ENCODE data around the gene LRRC19.
A peak's percentile ranks its signal among the peaks of the same experiment; 100 is the strongest.

LRRC19 gene

DNA sequence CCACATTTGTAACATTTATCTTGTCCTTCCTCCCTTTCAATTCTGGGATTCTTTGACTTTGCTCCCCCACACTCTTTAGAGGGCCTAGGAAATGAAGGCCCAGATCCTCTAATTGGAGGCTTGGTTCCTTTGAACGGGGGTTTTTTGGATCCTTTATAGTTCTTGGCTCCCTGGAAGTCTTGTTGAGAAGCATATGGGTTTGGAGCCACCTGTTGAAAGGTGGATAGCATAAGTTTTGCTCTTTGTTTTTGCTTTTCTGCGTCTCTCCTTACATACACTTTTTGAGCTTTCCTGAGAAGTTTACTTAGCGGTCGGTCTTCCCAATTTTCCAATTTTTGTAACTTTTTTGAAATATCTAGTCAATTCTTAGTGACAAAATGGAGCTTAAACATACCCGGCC lies 31.5 kb downstream of the LRRC19 start:
- no peak for TF ChIP-seq TAF1 (IDR thresholded peaks at IDR 0.05; ENCODE audit: borderline replicate concordance, insufficient read depth, low read length)

DNA sequence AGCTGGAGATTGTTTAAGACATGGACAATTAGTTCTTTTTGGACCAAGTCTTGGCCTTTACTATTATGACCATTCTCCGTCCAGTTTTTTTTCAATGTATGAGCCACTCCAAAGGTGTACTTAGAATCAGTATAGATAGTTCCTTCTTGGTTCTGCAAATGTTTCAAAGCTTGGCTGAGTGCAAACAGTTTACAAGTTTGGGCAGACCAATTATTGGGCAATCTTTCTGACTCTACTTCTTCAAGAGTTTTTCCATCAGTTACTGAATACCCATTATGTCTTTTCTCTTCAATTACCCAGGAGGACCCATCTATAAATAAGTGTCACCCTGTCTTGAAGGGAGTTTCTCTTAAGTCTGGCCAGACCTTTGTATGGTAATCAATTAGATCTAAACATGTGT lies 33.8 kb downstream of the LRRC19 start:
- TF ChIP-seq POLR2AphosphoS5 (IDR thresholded peaks at IDR 0.05; ENCODE audit: low read depth, low read length) (no peak), SIN3A (IDR thresholded peaks at IDR 0.05; ENCODE audit: borderline replicate concordance, insufficient read depth, low read length) (no peak), FOXP2 (optimal IDR thresholded peaks at IDR 0.05; ENCODE audit: borderline replicate concordance, extremely low read depth, extremely low read length, insufficient read depth) (no peak), TAF1 (IDR thresholded peaks at IDR 0.05; ENCODE audit: borderline replicate concordance, insufficient read depth, low read length) (no peak)
- TF ChIP-seq, protein P1, sequence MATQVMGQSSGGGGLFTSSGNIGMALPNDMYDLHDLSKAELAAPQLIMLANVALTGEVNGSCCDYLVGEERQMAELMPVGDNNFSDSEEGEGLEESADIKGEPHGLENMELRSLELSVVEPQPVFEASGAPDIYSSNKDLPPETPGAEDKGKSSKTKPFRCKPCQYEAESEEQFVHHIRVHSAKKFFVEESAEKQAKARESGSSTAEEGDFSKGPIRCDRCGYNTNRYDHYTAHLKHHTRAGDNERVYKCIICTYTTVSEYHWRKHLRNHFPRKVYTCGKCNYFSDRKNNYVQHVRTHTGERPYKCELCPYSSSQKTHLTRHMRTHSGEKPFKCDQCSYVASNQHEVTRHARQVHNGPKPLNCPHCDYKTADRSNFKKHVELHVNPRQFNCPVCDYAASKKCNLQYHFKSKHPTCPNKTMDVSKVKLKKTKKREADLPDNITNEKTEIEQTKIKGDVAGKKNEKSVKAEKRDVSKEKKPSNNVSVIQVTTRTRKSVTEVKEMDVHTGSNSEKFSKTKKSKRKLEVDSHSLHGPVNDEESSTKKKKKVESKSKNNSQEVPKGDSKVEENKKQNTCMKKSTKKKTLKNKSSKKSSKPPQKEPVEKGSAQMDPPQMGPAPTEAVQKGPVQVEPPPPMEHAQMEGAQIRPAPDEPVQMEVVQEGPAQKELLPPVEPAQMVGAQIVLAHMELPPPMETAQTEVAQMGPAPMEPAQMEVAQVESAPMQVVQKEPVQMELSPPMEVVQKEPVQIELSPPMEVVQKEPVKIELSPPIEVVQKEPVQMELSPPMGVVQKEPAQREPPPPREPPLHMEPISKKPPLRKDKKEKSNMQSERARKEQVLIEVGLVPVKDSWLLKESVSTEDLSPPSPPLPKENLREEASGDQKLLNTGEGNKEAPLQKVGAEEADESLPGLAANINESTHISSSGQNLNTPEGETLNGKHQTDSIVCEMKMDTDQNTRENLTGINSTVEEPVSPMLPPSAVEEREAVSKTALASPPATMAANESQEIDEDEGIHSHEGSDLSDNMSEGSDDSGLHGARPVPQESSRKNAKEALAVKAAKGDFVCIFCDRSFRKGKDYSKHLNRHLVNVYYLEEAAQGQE (IDR thresholded peaks at IDR 0.05; ENCODE audit: insufficient read depth in 1 of 2, low read depth in 2 of 2, low read length in 2 of 2) = no peak

DNA sequence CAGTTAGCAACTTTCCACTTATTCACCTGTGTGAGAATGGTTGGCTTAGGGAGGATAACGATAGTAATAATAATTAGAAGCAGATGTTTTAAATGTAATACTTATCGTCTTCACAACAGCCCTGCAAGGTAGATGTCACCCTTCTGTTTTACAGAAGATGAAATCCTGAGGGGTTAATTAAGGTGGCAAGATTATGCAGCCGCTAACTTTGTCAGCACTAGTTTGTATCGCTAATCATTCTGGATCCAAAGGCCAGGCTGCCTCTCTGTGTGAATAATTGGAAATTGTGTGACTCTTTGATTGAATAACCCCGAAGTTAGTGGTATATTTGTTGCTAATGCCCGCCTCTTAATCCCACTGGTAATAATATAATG lies 48.6 kb downstream of the LRRC19 start:
- no peak for TF ChIP-seq FOXP2 (optimal IDR thresholded peaks at IDR 0.05; ENCODE audit: borderline replicate concordance, extremely low read depth, extremely low read length, insufficient read depth)
- no peak for TF ChIP-seq SIN3A (IDR thresholded peaks at IDR 0.05; ENCODE audit: borderline replicate concordance, insufficient read depth, low read length)
- TF ChIP-seq POLR2AphosphoS5 (IDR thresholded peaks at IDR 0.05; ENCODE audit: low read depth, low read length) = no peak
- TF ChIP-seq TAF1 (IDR thresholded peaks at IDR 0.05; ENCODE audit: borderline replicate concordance, insufficient read depth, low read length) = no peak
- TF ChIP-seq, protein P1 (IDR thresholded peaks at IDR 0.05; ENCODE audit: insufficient read depth in 1 of 2, low read depth in 2 of 2, low read length in 2 of 2) = no peak

DNA sequence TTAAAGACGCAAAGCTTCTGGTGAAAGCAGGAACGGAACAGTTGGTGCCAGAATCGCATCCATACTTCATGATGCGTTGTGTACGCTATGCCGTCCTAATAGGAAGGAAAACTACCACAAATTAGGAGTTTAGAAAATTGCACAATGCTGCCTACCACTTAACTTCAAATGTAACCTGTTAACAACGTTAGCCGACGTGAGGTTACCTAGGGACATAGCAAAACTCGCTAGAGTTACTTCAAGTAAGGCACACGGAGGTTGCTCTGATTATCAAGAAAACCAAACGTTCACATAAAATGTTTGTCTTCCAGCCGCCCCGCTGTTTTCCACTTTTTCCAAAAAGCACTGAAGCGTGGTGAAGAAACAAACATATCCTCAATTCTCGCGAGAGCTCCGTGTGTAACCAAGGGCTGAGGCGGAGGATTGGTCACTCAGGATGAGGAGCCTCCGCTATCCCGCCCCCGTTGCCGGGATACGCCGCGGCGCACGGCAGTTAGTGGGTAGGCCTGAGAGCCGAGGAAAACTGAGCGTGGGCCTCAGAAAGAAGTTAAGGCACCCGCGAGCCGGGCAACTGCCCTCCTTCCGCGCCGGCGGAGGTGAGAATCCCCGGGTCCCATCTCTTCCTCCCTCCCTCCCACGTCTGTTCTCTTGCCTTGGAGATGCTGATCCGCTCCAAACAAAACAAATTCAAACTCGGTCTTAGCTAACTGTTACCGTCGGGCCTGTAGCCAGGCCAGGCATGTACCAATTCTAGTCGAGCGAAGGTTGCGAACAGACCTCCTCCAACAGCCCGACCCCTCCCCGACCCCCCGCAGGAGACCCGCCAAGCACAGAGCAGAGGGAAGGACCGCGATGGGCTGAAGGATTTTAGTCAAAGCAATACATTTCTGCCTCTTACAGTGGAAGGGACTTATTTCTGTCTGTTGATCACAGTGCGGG lies 49.3 kb downstream of the LRRC19 start, which contains the start of gene IFT74:
TSS of gene IFT74 (plus strand) at position 492 of the 939 bp plus-strand sequence. CDS start 5,556 bp downstream, outside the sequence.
- TF ChIP-seq POLR2AphosphoS5 (IDR thresholded peaks at IDR 0.05; ENCODE audit: low read depth, low read length) (peak; percentile 54), FOXP2 (optimal IDR thresholded peaks at IDR 0.05; ENCODE audit: borderline replicate concordance, extremely low read depth, extremely low read length, insufficient read depth) (no peak)

DNA sequence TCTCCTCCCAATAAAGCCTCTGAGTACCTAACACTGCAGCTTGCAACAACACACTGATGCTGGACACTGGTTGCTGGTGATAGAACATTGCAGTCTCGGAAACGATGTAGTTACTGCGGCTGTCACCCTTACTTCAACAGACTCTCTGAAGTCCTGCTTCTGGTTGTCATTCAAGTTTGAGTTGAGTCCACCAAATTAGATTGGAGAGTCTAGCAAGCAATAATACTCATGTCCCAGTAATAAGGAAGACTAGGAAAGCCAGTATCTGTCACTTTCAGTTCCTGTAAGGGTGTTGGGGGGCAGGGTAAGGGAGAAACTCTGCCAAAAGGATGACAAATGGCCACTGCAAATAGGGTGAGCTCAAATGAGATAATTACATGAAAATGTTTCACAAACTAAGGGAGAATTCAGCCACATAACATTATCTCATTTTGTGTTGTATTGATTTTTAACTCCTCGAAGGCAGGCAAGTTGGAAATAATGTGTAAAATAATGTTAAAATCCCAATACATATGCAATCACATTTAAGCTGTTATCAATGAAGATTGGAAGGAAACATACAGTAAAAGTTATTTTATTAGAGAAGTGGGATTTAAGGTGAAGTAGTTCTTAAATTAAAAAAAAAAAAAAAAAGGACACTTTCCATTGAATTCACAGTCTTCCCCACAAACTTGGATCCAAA lies 50.1 kb downstream of the LRRC19 start:
- no peak for TF ChIP-seq SIN3A (IDR thresholded peaks at IDR 0.05; ENCODE audit: borderline replicate concordance, insufficient read depth, low read length)

DNA sequence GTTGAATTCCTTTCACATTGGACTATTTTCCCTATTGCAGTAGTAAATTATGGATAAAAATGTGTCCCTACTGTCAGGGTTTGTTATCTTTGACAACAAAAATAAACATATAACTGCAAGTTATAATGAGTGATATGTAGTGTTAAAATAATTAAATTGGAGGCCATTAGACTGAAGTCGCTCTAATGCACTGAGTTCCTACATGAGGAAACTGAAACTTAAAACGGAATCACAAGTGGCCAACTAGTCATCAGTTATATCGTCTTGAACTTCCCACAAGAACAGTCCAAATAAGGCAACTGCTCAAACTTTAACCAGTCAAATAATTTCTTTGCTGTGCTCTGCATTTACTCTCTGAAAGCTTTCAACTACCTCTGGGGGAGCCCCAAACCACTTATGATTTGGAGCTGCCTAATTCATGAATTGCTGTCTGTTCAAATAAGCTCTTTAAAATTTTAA lies 51.4 kb downstream of the LRRC19 start:
- TF ChIP-seq TAF1 (IDR thresholded peaks at IDR 0.05; ENCODE audit: borderline replicate concordance, insufficient read depth, low read length) (no peak), FOXP2 (optimal IDR thresholded peaks at IDR 0.05; ENCODE audit: borderline replicate concordance, extremely low read depth, extremely low read length, insufficient read depth) (no peak), POLR2AphosphoS5 (IDR thresholded peaks at IDR 0.05; ENCODE audit: low read depth, low read length) (no peak), SIN3A (IDR thresholded peaks at IDR 0.05; ENCODE audit: borderline replicate concordance, insufficient read depth, low read length) (no peak)
- TF ChIP-seq, protein P1 (IDR thresholded peaks at IDR 0.05; ENCODE audit: insufficient read depth in 1 of 2, low read depth in 2 of 2, low read length in 2 of 2) = no peak
